A549 (cell line): ENCODE measurements around the gene RAB3B. TPM values are rescaled to one million over a fixed set of nuclear protein-coding genes. Genes with fewer than 3 reads are reported as not detected.
"Not testable (repeated sequence)": the region's sequence is repeated elsewhere in the genome, so short reads cannot be mapped to it uniquely, and the experiment has no call there.

Source experiments
- ATAC-seq, 2 experiments: fragments of 200-7000 bp in 1 of 2; fragments of >200 bp in 1 of 2; cut with Nextera tagmentation in 1 of 2; cut with Tn5 transposase in 1 of 2; 3 replicates each; pipeline versions ENCODE4 v1.8.0 to v1.9.1; 2018 to 2020; ENCODE audit warnings: mild to moderate bottlenecking in 1 of 2, moderate library complexity in 1 of 2
- CTCF ChIA-PET: fragments of 300-600 bp; sonication (Branson Sonifier 250); formaldehyde crosslinking; extraction: SDS; loops from one replicate; lab custom pipeline; 2021; ENCODE audit warnings: antibody characterized with exemption, inconsistent platforms; lab: Yijun Ruan, JAX
- POLR2A ChIA-PET: fragments of 350-600 bp; formaldehyde crosslinking; extraction: SDS; loops from one replicate; lab custom pipeline; 2021; ENCODE audit warnings: antibody characterized with exemption, inconsistent platforms; lab: Yijun Ruan, JAX
- DNase-seq, 2 experiments: peaks; one replicate each; pipeline versions ENCODE4 v3.0.0 to v3.0.0-alpha.2; 2011 to 2016; ENCODE audit warnings: low read depth in 1 of 2, low spot score in 1 of 2
- FAIRE-seq: peaks from 2 replicates; lab custom pipeline; 2011; peaks lifted over from hg19 to GRCh38; lab: Jason Lieb, UNC
- H3K27ac ChIP-seq, 2 experiments: fragments of >200 bp; sonication (Bioruptor Twin); formaldehyde crosslinking; 3 replicates each; pipeline ENCODE4 v1.5.1; 2016 to 2017
- H3K4me1 ChIP-seq: fragments of >200 bp; sonication (Bioruptor Twin); formaldehyde crosslinking; 3 replicates; pipeline ENCODE4 v1.6.1; 2016
- H3K4me2 ChIP-seq: fragments of >200 bp; sonication (Bioruptor Twin); formaldehyde crosslinking; 3 replicates; pipeline ENCODE4 v1.6.1; 2016
- H3K4me3 ChIP-seq: fragments of >200 bp; sonication (Bioruptor Twin); formaldehyde crosslinking; 3 replicates; pipeline ENCODE4 v1.5.1; 2016
- H3K9me3 ChIP-seq: fragments of >200 bp; sonication (Bioruptor Twin); formaldehyde crosslinking; 3 replicates; pipeline ENCODE4 v1.6.1; 2016
- EHF ChIP-seq: fragments of 250-450 bp; sonication (Bioruptor Pico); IDR thresholded peaks from 2 replicates; pipeline ENCODE4 v1.5.0; 2020; ENCODE audit warnings: mild to moderate bottlenecking
- ESRRA ChIP-seq: fragments of 150-350 bp; IDR thresholded peaks from 2 replicates; pipeline ENCODE4 v1.6.1; 2014; ENCODE audit warnings: mild to moderate bottlenecking, low read length, borderline replicate concordance
- FOSB ChIP-seq: fragments of 250-450 bp; sonication (Bioruptor Pico); IDR thresholded peaks from 2 replicates; pipeline ENCODE4 v1.5.0; 2020; ENCODE audit warnings: mild to moderate bottlenecking, moderate library complexity
- FOSL2 ChIP-seq, 2 experiments: fragments of 450-650 bp in 1 of 2; fragments of >200 bp in 1 of 2; sonication (Bioruptor Twin) in 1 of 2; formaldehyde crosslinking; IDR thresholded peaks; 2 replicates each; pipeline versions ENCODE4 v1.5.0 to v1.6.1; 2016 to 2020; ENCODE audit warnings: mild to moderate bottlenecking in 1 of 2, moderate library complexity in 1 of 2
- FOXS1 ChIP-seq: fragments of 250-450 bp; sonication (Bioruptor Pico); IDR thresholded peaks from 2 replicates; pipeline ENCODE4 v1.5.0; 2020; ENCODE audit warnings: mild to moderate bottlenecking, moderate library complexity
- HEYL ChIP-seq: fragments of 250-450 bp; sonication (Bioruptor Pico); IDR thresholded peaks from 2 replicates; pipeline ENCODE4 v1.8.0; 2021; ENCODE audit warnings: mild to moderate bottlenecking, moderate library complexity
- HMGXB4 ChIP-seq: fragments of 250-450 bp; sonication (Bioruptor Pico); IDR thresholded peaks from 2 replicates; pipeline ENCODE4 v1.5.0; 2021; ENCODE audit warnings: mild to moderate bottlenecking, moderate library complexity, borderline replicate concordance
- HOXB13 ChIP-seq: fragments of 250-450 bp; sonication (Bioruptor Pico); IDR thresholded peaks from 2 replicates; pipeline ENCODE4 v1.5.0; 2020; ENCODE audit warnings: low read depth, mild to moderate bottlenecking, moderate library complexity
- HOXB5 ChIP-seq: fragments of 250-450 bp; sonication (Bioruptor Pico); IDR thresholded peaks from 2 replicates; pipeline ENCODE4 v1.5.0; 2020; ENCODE audit warnings: mild to moderate bottlenecking, moderate library complexity
- MAX ChIP-seq: IDR thresholded peaks from 2 replicates; pipeline ENCODE4 v1.6.1; 2012
- NPAS2 ChIP-seq: fragments of 250-450 bp; sonication (Bioruptor Pico); IDR thresholded peaks from 2 replicates; pipeline ENCODE4 v1.8.0; 2022; ENCODE audit warnings: mild to moderate bottlenecking, moderate library complexity, borderline replicate concordance
- RARB ChIP-seq: fragments of 250-450 bp; sonication (Bioruptor Pico); IDR thresholded peaks from 2 replicates; pipeline ENCODE4 v1.8.0; 2021; ENCODE audit warnings: mild to moderate bottlenecking, moderate library complexity
- TFCP2L1 ChIP-seq: fragments of 250-450 bp; sonication (Bioruptor Pico); IDR thresholded peaks from 2 replicates; pipeline ENCODE4 v1.5.0; 2021; ENCODE audit warnings: mild to moderate bottlenecking
- TP53 ChIP-seq: fragments of 250-450 bp; sonication (Bioruptor Pico); IDR thresholded peaks from 2 replicates; pipeline ENCODE4 v1.5.0; 2021; ENCODE audit warnings: mild to moderate bottlenecking, moderate library complexity
- ZNF302 ChIP-seq: fragments of 250-450 bp; sonication (Bioruptor Pico); IDR thresholded peaks from 2 replicates; pipeline ENCODE4 v1.9.0; 2021; ENCODE audit warnings: inconsistent platforms, mild to moderate bottlenecking, moderate library complexity
- ZSCAN20 ChIP-seq: fragments of 250-450 bp; sonication (Bioruptor Pico); IDR thresholded peaks from 2 replicates; pipeline ENCODE4 v1.8.0; 2022; ENCODE audit warnings: mild to moderate bottlenecking, moderate library complexity
- WGBS: methylation state at CpG from one replicate; pipeline ENCODE4 v1.1.6; 2017; ENCODE audit errors: missing lambda C conversion rate; 5-methylcytosine and 5-hydroxymethylcytosine counted together
- polyA plus RNA-seq, 4 experiments: library from polyadenylated mRNA; depleted of rRNA in 3 of 4; stranded (reverse); fragments of >200 nt; fragmentation: RNase III in 1 of 4; extraction: RNeasy Plus Mini Kit Qiagen cat#74134 plus additional on column Dnase treatment in 1 of 4; gene quantifications; 2 replicates in 3 of 4; 3 replicates in 1 of 4; pipeline ENCODE4 v1.2.3, GENCODE V29; 2011 to 2017
- TF ChIP-seq, protein P1 (sequence below): fragments of 250-450 bp; sonication (Bioruptor Pico); IDR thresholded peaks from 2 replicates; pipeline ENCODE4 v1.5.0; 2020; ENCODE audit warnings: low read depth, mild to moderate bottlenecking, moderate library complexity

RAB3B gene
- polyA plus RNA-seq, 2 of the 4 experiments (the other 2 are of a cell fraction), result 6.9 to 15.1 TPM

- FAIRE-seq, H3K9me3 ChIP-seq, H3K4me3 ChIP-seq, POLR2A ChIA-PET: not testable (repeated sequence)
- peak overlapping the region; percentile 78 for H3K4me2 ChIP-seq
- H3K27ac ChIP-seq, result peak overlapping the region; percentile 85 to 95
- 4% methylated on average over 3 of the region's 5 CpGs for WGBS
- CTCF ChIA-PET, result interaction anchor here (1.4 to 3.1 kb wide), 2 partner anchors 10 to 109 kb away, joined by 3 to 21 read pairs; no protein-coding TSS in a partner anchor
- peaks cover 30% of the 10 kb centered on the region for H3K4me1 ChIP-seq
- ATAC-seq, result peak in 1 of 2 experiments; percentile 57; a peak in 3 of 6 replicates
- TF ChIP-seq ZSCAN20 (CRISPR knock-in tag) (peak; percentile 97), MAX (peak; percentile 54), HMGXB4 (peak; percentile 76; the same call in 1 of the 2 replicates), EHF (CRISPR knock-in tag) (peak; percentile 99), HEYL (CRISPR knock-in tag) (peak; percentile 96), RARB (CRISPR knock-in tag) (0 out of 2 replicates have a peak, but pooled peaks have one; percentile 66), ZNF302 (peak; percentile 94), FOXS1 (CRISPR knock-in tag) (peak; percentile 98), TP53 (CRISPR knock-in tag) (peak; percentile 78; the same call in 1 of the 2 replicates), FOSB (peak; percentile 90), NPAS2 (CRISPR knock-in tag) (peak; percentile 74), HOXB5 (CRISPR knock-in tag) (peak; percentile 98), HOXB13 (CRISPR knock-in tag) (peak; percentile 100)
- TF ChIP-seq, protein P1, sequence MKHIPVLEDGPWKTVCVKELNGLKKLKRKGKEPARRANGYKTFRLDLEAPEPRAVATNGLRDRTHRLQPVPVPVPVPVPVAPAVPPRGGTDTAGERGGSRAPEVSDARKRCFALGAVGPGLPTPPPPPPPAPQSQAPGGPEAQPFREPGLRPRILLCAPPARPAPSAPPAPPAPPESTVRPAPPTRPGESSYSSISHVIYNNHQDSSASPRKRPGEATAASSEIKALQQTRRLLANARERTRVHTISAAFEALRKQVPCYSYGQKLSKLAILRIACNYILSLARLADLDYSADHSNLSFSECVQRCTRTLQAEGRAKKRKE (CRISPR knock-in tag), result peak; percentile 97
- peak in 1 of 2 experiments; percentile 59 for DNase-seq
Measured at GRCh38 chr1:52006081-52006553, 15.6 kb upstream of the RAB3B start.

- CTCF ChIA-PET, result interaction anchor here (1.4 to 3.1 kb wide), 2 partner anchors 9 to 108 kb away, joined by 3 to 21 read pairs; no protein-coding TSS in a partner anchor
- FAIRE-seq; H3K9me3 ChIP-seq; POLR2A ChIA-PET; H3K4me3 ChIP-seq; TF ChIP-seq FOSL2 (IDR thresholded peaks at IDR 0.05): not testable (repeated sequence)
- 16% methylated on average over 3 of the region's 3 CpGs for WGBS
- peak in 1 of 2 experiments; percentile 45; a peak in 3 of 6 replicates for ATAC-seq
- Histone ChIP-seq H3K27ac (peak overlapping the region; percentile 85 to 95), H3K4me1 (peaks cover 30% of the 10 kb centered on the region), H3K4me2 (peak overlapping the region; percentile 78)
- 0 out of 2 replicates have a peak, but pooled peaks have one; percentile 3 for TF ChIP-seq FOSL2 (CRISPR knock-in tag; IDR thresholded peaks at IDR 0.05)
- peak in 1 of 2 experiments; percentile 23 for DNase-seq
Measured at GRCh38 chr1:52005548-52005947, 15.0 kb upstream of the RAB3B start.

GRCh38 chr1:52003877-52004276, 13.4 kb upstream of the RAB3B start:
- H3K4me2 ChIP-seq, result no peak overlapping the region
- DNase-seq (no peak), FAIRE-seq (no peak), ATAC-seq (no peak)
- H3K27ac ChIP-seq, result peak overlapping the region in 1 of 2 experiments; percentile 8; a peak in 1 of 6 replicates
- H3K4me1 ChIP-seq, result peaks cover 30% of the 10 kb centered on the region
- CTCF ChIA-PET, result interaction anchor here (0.6 to 3.1 kb wide), 4 partner anchors 15 to 137 kb away, joined by 3 to 21 read pairs (median 3); no protein-coding TSS in a partner anchor
- WGBS, result 62% methylated on average over 4 of the region's 4 CpGs
- no peak overlapping the region for H3K4me3 ChIP-seq
- TF ChIP-seq ESRRA (no peak), TFCP2L1 (CRISPR knock-in tag) (no peak)
- POLR2A ChIA-PET, result no interaction called here
- H3K9me3 ChIP-seq, result no peaks in the 10 kb centered on the region
